Thyroid gland (tissue), 4 donors: ENCODE results near the gene TMEM37. TPM values are rescaled to one million over a fixed set of nuclear protein-coding genes. Genes with fewer than 3 reads are reported as not detected.

Source experiments
- DNase-seq, 2 donors: peaks; one replicate each; pipeline ENCODE4 v3.0.0-alpha.2; 2019
- H3K27ac ChIP-seq, 3 donors: fragments of 200-600 bp; sonication (generic); 1 replicate in 2 of 3; 2 replicates in 1 of 3; pipeline ENCODE4 v1.5.1; 2016 to 2019; ENCODE audit warnings: mild to moderate bottlenecking in 1 of 3, moderate library complexity in 1 of 3
- H3K27me3 ChIP-seq: fragments of 200-600 bp; sonication (generic); one replicate; pipeline ENCODE4 v1.5.1; 2019
- H3K36me3 ChIP-seq, 2 donors: fragments of 200-600 bp; sonication (generic); one replicate each; pipeline ENCODE4 v1.5.1; 2016 to 2019
- H3K4me1 ChIP-seq, 2 donors: fragments of 200-600 bp; sonication (generic); one replicate each; pipeline ENCODE4 v1.5.1; 2017 to 2019
- H3K4me3 ChIP-seq, 3 donors: fragments of 200-600 bp; sonication (generic); replicated peaks in 1 of 3; 1 replicate in 2 of 3; 2 replicates in 1 of 3; pipeline ENCODE4 v1.5.1; 2016; ENCODE audit warnings: mild to moderate bottlenecking in 1 of 3
- H3K9me3 ChIP-seq: fragments of 200-600 bp; sonication (generic); one replicate; pipeline ENCODE4 v1.5.1; 2017
- CTCF ChIP-seq, 6 experiments: fragments of 200-600 bp in 3 of 6; fragments of 450-650 bp in 3 of 6; sonication (generic) in 3 of 6; IDR thresholded peaks; one replicate each; pipeline ENCODE4 v1.5.1; 2016 to 2019; ENCODE audit warnings: antibody characterized with exemption in 6 of 6, mild to moderate bottlenecking in 2 of 6, inconsistent platforms in 1 of 6, moderate library complexity in 1 of 6
- POLR2A ChIP-seq, 2 donors: fragments of 450-650 bp; IDR thresholded peaks; one replicate each; pipeline ENCODE4 v1.6.1; 2017; ENCODE audit warnings: antibody characterized with exemption in 2 of 2, mild to moderate bottlenecking in 2 of 2, moderate library complexity in 1 of 2
- WGBS, 2 donors: methylation state at CpG; one replicate each; pipeline ENCODE4 v1.1.5; 2017; 5-methylcytosine and 5-hydroxymethylcytosine counted together
- intact Hi-C: fragments of 100-400 bp; cut with DNase I; formaldehyde crosslinking; loops from one replicate; pipeline ENCODE4 v1.15.1; 2023
- total RNA-seq, 4 donors: library from RNA; depleted of rRNA; stranded (reverse); fragments of >200 nt; gene quantifications; one replicate each; pipeline ENCODE4 v1.2.3, GENCODE V29; 2016

The TMEM37 gene
- total RNA-seq, 4 donors from 2014 or later, result 34.4 to 50.2 (median 43.1) TPM

GRCh38 chr2:119387381-119388129 lies 44.1 kb upstream of the TMEM37 start:
- no peak overlapping the region for H3K4me3 ChIP-seq
- peaks cover 23 to 36% of the 10 kb centered on the region in 2 donors for H3K4me1 ChIP-seq
- intact Hi-C loops, result no loop called here
- peak overlapping the region; percentile 81 to 85 (median 83) for H3K27ac ChIP-seq
- H3K36me3 ChIP-seq, result no peaks in the 10 kb centered on the region
- H3K27me3 ChIP-seq, result no peaks in the 10 kb centered on the region
- no peaks in the 10 kb centered on the region for H3K9me3 ChIP-seq
- peak in 1 of 2 donors; percentile 18 for TF ChIP-seq POLR2A (IDR thresholded peaks at IDR 0.05)
- peak in 2 of 6 experiments; percentile 35 to 43 for TF ChIP-seq CTCF (IDR thresholded peaks at IDR 0.05)
- 14 to 19% methylated on average over 9 of the region's 9 CpGs for WGBS, 2 donors
- DNase-seq, result peak; percentile 97

- DNase-seq, result peak; percentile 87 to 90
- no peak overlapping the region for H3K4me3 ChIP-seq
- H3K9me3 ChIP-seq, result no peaks in the 10 kb centered on the region
- intact Hi-C loops, result no loop called here
- no peaks in the 10 kb centered on the region for H3K27me3 ChIP-seq
- WGBS, 2 donors, result 32 to 45% methylated on average over 5 of the region's 5 CpGs
- TF ChIP-seq POLR2A (IDR thresholded peaks at IDR 0.05) (no peak), CTCF (IDR thresholded peaks at IDR 0.05) (no peak)
- H3K27ac ChIP-seq, result peak overlapping the region; percentile 81 to 85 (median 83)
- H3K4me1 ChIP-seq, result peaks cover 23 to 36% of the 10 kb centered on the region in 2 donors
- H3K36me3 ChIP-seq, result no peaks in the 10 kb centered on the region
Observed at GRCh38 chr2:119389615-119390306, 41.9 kb upstream of the TMEM37 start.

- Histone ChIP-seq H3K9me3 (no peaks in the 10 kb centered on the region), H3K27ac (no peak overlapping the region), H3K4me1 (peaks cover 9 to 14% of the 10 kb centered on the region in 2 donors), H3K36me3 (no peaks in the 10 kb centered on the region), H3K4me3 (no peak overlapping the region), H3K27me3 (no peaks in the 10 kb centered on the region)
- intact Hi-C loops, result no loop called here
- WGBS, 2 donors, result 92 to 96% methylated on average over 3 of the region's 3 CpGs
- TF ChIP-seq POLR2A (IDR thresholded peaks at IDR 0.05) (no peak), CTCF (IDR thresholded peaks at IDR 0.05) (no peak)
- no peak for DNase-seq
Observed at GRCh38 chr2:119393971-119394748, 37.5 kb upstream of the TMEM37 start.

GRCh38 chr2:119397196-119397595 lies 34.5 kb upstream of the TMEM37 start:
- Histone ChIP-seq H3K9me3 (no peaks in the 10 kb centered on the region), H3K27me3 (no peaks in the 10 kb centered on the region), H3K4me3 (no peak overlapping the region), H3K27ac (no peak overlapping the region), H3K4me1 (no peaks in the 10 kb centered on the region), H3K36me3 (no peaks in the 10 kb centered on the region)
- 93 to 96% methylated on average over 6 of the region's 6 CpGs for WGBS, 2 donors
- no peak for DNase-seq
- intact Hi-C loops, result no loop called here
- no peak for TF ChIP-seq POLR2A (IDR thresholded peaks at IDR 0.05)
- TF ChIP-seq CTCF (IDR thresholded peaks at IDR 0.05), result no peak
